ENCODE results near the gene RPS6KL1. TPM values are rescaled to one million over a fixed set of nuclear protein-coding genes. Genes with fewer than 3 reads are reported as not detected.

RPS6KL1 gene
- total RNA-seq, 1 experiment from 2014 or later, result 17.9 TPM

GRCh38 chr14:74938531-74939495 is 15.8 kb upstream of the RPS6KL1 start:
- H3K27me3 ChIP-seq (ENCODE audit: low read length), result no peaks in the 10 kb centered on the region
- no peak overlapping the region for H3K4me2 ChIP-seq (ENCODE audit: low read length)
- no peak overlapping the region for H2AFZ ChIP-seq (ENCODE audit: low read length)
- no peak overlapping the region for H3K4me3 ChIP-seq (ENCODE audit: low read length)
- H3F3A ChIP-seq (ENCODE audit: low read length, unreplicated experiment), result no peaks in the 10 kb centered on the region
- H3K4me1 ChIP-seq (ENCODE audit: insufficient read depth, low read length), result peaks cover 11% of the 10 kb centered on the region
- DNase-seq (no peak), ATAC-seq (no peak)
- no peak for TF ChIP-seq EZH2 (IDR thresholded peaks at IDR 0.05; ENCODE audit: low read length, unreplicated experiment)
- TF ChIP-seq EZH2phosphoT487 (IDR thresholded peaks at IDR 0.05; ENCODE audit: borderline replicate concordance, low read length), result no peak
- TF ChIP-seq CTCF (conservative IDR thresholded peaks at IDR 0.05; ENCODE audit: low read depth, low read length), result no peak
- ChIA-PET POLR2A (ENCODE audit: unreplicated experiment) (no interaction called here), CTCF (no interaction called here)
- intact Hi-C loops (cut with micrococcal nuclease), result no loop called here
- no peaks in the 10 kb centered on the region for H3K9me3 ChIP-seq (ENCODE audit: low read length)
- BruUV-seq (replicated peaks), result no TSS peak
- H3K27ac ChIP-seq (ENCODE audit: low read length), result no peak overlapping the region
- no peaks in the 10 kb centered on the region for H3K79me2 ChIP-seq (ENCODE audit: low read length)
- no peaks in the 10 kb centered on the region for H3K9me2 ChIP-seq (replicated peaks; ENCODE audit: low read length)
- H4K20me1 ChIP-seq (ENCODE audit: low read length), result no peaks in the 10 kb centered on the region
- no peaks in the 10 kb centered on the region for H3K36me3 ChIP-seq (ENCODE audit: low read depth, low read length)
- H3K9ac ChIP-seq (ENCODE audit: low read length), result no peak overlapping the region

DNA sequence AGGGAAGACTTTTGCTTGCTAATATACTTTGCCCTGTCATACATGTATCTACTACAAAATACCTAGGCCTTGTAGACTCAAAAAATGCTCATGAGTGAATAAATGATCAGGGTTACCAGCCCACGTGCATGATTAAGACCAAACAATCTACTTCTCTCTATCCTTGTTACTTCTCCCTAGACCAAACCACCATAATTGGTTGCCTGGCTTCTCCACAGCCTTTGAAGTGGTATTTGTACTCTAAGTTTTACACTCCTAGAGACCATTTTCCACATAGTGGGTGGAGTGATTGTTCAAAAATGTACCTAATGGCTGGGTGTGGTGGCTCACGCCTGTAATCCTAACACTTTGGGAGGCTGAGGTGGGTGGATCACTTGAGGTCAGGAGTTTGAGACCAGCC is 14.1 kb upstream of the RPS6KL1 start:
- Histone ChIP-seq H3K36me3 (ENCODE audit: low read depth, low read length) (no peaks in the 10 kb centered on the region), H3K9me2 (replicated peaks; ENCODE audit: low read length) (no peaks in the 10 kb centered on the region), H3K4me2 (ENCODE audit: low read length) (no peak overlapping the region), H4K20me1 (ENCODE audit: low read length) (no peaks in the 10 kb centered on the region), H2AFZ (ENCODE audit: low read length) (no peak overlapping the region), H3K79me2 (ENCODE audit: low read length) (no peaks in the 10 kb centered on the region), H3K4me1 (ENCODE audit: insufficient read depth, low read length) (peaks cover 14% of the 10 kb centered on the region), H3K27ac (ENCODE audit: low read length) (no peak overlapping the region), H3K4me3 (ENCODE audit: low read length) (no peak overlapping the region), H3K9me3 (ENCODE audit: low read length) (no peaks in the 10 kb centered on the region), H3K27me3 (ENCODE audit: low read length) (no peaks in the 10 kb centered on the region), H3K9ac (ENCODE audit: low read length) (no peak overlapping the region), H3F3A (ENCODE audit: low read length, unreplicated experiment) (no peaks in the 10 kb centered on the region)
- ATAC-seq (no peak), DNase-seq (no peak)
- no TSS peak for BruUV-seq (replicated peaks)
- POLR2A ChIA-PET (ENCODE audit: unreplicated experiment), result no interaction called here
- CTCF ChIA-PET, result no interaction called here
- intact Hi-C loops (cut with micrococcal nuclease), result no loop called here
- TF ChIP-seq CTCF (conservative IDR thresholded peaks at IDR 0.05; ENCODE audit: low read depth, low read length) (no peak), EZH2phosphoT487 (IDR thresholded peaks at IDR 0.05; ENCODE audit: borderline replicate concordance, low read length) (no peak), EZH2 (IDR thresholded peaks at IDR 0.05; ENCODE audit: low read length, unreplicated experiment) (no peak)

- no peaks in the 10 kb centered on the region for H3K27me3 ChIP-seq (ENCODE audit: low read length)
- intact Hi-C loops (cut with micrococcal nuclease), result no loop called here
- H3K9ac ChIP-seq (ENCODE audit: low read length), result no peak overlapping the region
- DNase-seq (no peak), ATAC-seq (no peak)
- no peak overlapping the region for H3K27ac ChIP-seq (ENCODE audit: low read length)
- no peaks in the 10 kb centered on the region for H3K36me3 ChIP-seq (ENCODE audit: low read depth, low read length)
- peaks cover 14% of the 10 kb centered on the region for H3K4me1 ChIP-seq (ENCODE audit: insufficient read depth, low read length)
- no peaks in the 10 kb centered on the region for H3K9me2 ChIP-seq (replicated peaks; ENCODE audit: low read length)
- H3K4me2 ChIP-seq (ENCODE audit: low read length), result no peak overlapping the region
- H3K79me2 ChIP-seq (ENCODE audit: low read length), result no peaks in the 10 kb centered on the region
- no TSS peak for BruUV-seq (replicated peaks)
- POLR2A ChIA-PET (ENCODE audit: unreplicated experiment), result no interaction called here
- no peaks in the 10 kb centered on the region for H4K20me1 ChIP-seq (ENCODE audit: low read length)
- TF ChIP-seq EZH2phosphoT487 (IDR thresholded peaks at IDR 0.05; ENCODE audit: borderline replicate concordance, low read length) (no peak), CTCF (conservative IDR thresholded peaks at IDR 0.05; ENCODE audit: low read depth, low read length) (no peak), EZH2 (IDR thresholded peaks at IDR 0.05; ENCODE audit: low read length, unreplicated experiment) (no peak)
- H2AFZ ChIP-seq (ENCODE audit: low read length), result no peak overlapping the region
- CTCF ChIA-PET, result no interaction called here
- H3K4me3 ChIP-seq (ENCODE audit: low read length), result no peak overlapping the region
- no peaks in the 10 kb centered on the region for H3K9me3 ChIP-seq (ENCODE audit: low read length)
- no peaks in the 10 kb centered on the region for H3F3A ChIP-seq (ENCODE audit: low read length, unreplicated experiment)
These were observed 13.7 kb upstream of the RPS6KL1 start for GRCh38 chr14:74936731-74937130.
